ENCODE measurements around the gene IGDCC3. TPM values are rescaled to one million over a fixed set of nuclear protein-coding genes. Genes with fewer than 3 reads are reported as not detected.

IGDCC3 gene
- total RNA-seq, 1 experiment from 2014 or later: 0.32 TPM

GRCh38 chr15:65404186-65404872 is 26.5 kb upstream of the IGDCC3 start:
- BruUV-seq (replicated peaks): no TSS peak
- DNase-seq (ENCODE audit: low spot score): no peak
- ChIA-PET CTCF (no interaction called here), POLR2A (ENCODE audit: low non-redundant PET) (interaction anchor here (0.6 kb wide), 1 partner anchor 17 kb away, joined by 5 read pairs; no protein-coding TSS in a partner anchor)
- no peaks in the 10 kb centered on the region for H3K36me3 ChIP-seq (ENCODE audit: insufficient read depth, low read length, poor library complexity, severe bottlenecking)
- no peak overlapping the region for H3K27ac ChIP-seq (ENCODE audit: low read depth, low read length, poor library complexity, severe bottlenecking)
- H3K9me3 ChIP-seq (ENCODE audit: low read depth, low read length, poor library complexity, severe bottlenecking): no peaks in the 10 kb centered on the region
- H3K27me3 ChIP-seq (replicated peaks; ENCODE audit: insufficient read depth, low read depth, low read length, poor library complexity): no peaks in the 10 kb centered on the region
- intact Hi-C loops (cut with micrococcal nuclease; ENCODE audit: unreplicated experiment): loop anchor here (5.0 kb wide), 1 partner anchor 87 kb away; no protein-coding TSS in a partner anchor
- H3K4me3 ChIP-seq (ENCODE audit: low read depth, low read length, poor library complexity, severe bottlenecking): no peak overlapping the region
- H3K4me1 ChIP-seq (ENCODE audit: insufficient read depth, low read length, poor library complexity, severe bottlenecking): peaks cover 16% of the 10 kb centered on the region
- no peak for TF ChIP-seq CTCF (conservative IDR thresholded peaks at IDR 0.05; ENCODE audit: low read depth, low read length)
- no peak for TF ChIP-seq EZH2 (IDR thresholded peaks at IDR 0.05; ENCODE audit: borderline replicate concordance, low read depth, low read length, poor library complexity, severe bottlenecking)

- no TSS peak for BruUV-seq (replicated peaks)
- CTCF ChIA-PET: no interaction called here
Measured at GRCh38 chr15:65402961-65403360, 25.2 kb upstream of the IGDCC3 start.

GRCh38 chr15:65401611-65402240 is 23.9 kb upstream of the IGDCC3 start:
- peaks cover 6% of the 10 kb centered on the region for H3K4me1 ChIP-seq (ENCODE audit: insufficient read depth, low read length, poor library complexity, severe bottlenecking)
- no peak overlapping the region for H3K4me3 ChIP-seq (ENCODE audit: low read depth, low read length, poor library complexity, severe bottlenecking)
- no peaks in the 10 kb centered on the region for H3K36me3 ChIP-seq (ENCODE audit: insufficient read depth, low read length, poor library complexity, severe bottlenecking)
- CTCF ChIA-PET: interaction anchor here (0.6 to 0.7 kb wide), 7 partner anchors 9 to 245 kb away, joined by 3 to 13 read pairs (median 5); no protein-coding TSS in a partner anchor
- POLR2A ChIA-PET (ENCODE audit: low non-redundant PET): no interaction called here
- TF ChIP-seq EZH2 (IDR thresholded peaks at IDR 0.05; ENCODE audit: borderline replicate concordance, low read depth, low read length, poor library complexity, severe bottlenecking): no peak
- H3K9me3 ChIP-seq (ENCODE audit: low read depth, low read length, poor library complexity, severe bottlenecking): no peaks in the 10 kb centered on the region
- no peak for DNase-seq (ENCODE audit: low spot score)
- no TSS peak for BruUV-seq (replicated peaks)
- H3K27ac ChIP-seq (ENCODE audit: low read depth, low read length, poor library complexity, severe bottlenecking): no peak overlapping the region
- intact Hi-C loops (cut with micrococcal nuclease; ENCODE audit: unreplicated experiment): loop anchor here (5.0 kb wide), 1 partner anchor 84 kb away; no protein-coding TSS in a partner anchor
- no peaks in the 10 kb centered on the region for H3K27me3 ChIP-seq (replicated peaks; ENCODE audit: insufficient read depth, low read depth, low read length, poor library complexity)

More at GRCh38 chr15:65402961-65403360, 25.2 kb upstream of the IGDCC3 start:
- peaks cover 9% of the 10 kb centered on the region for H3K4me1 ChIP-seq (ENCODE audit: insufficient read depth, low read length, poor library complexity, severe bottlenecking)
- POLR2A ChIA-PET (ENCODE audit: low non-redundant PET): no interaction called here
- no peaks in the 10 kb centered on the region for H3K9me3 ChIP-seq (ENCODE audit: low read depth, low read length, poor library complexity, severe bottlenecking)
- H3K27ac ChIP-seq (ENCODE audit: low read depth, low read length, poor library complexity, severe bottlenecking): no peak overlapping the region
- no peak overlapping the region for H3K4me3 ChIP-seq (ENCODE audit: low read depth, low read length, poor library complexity, severe bottlenecking)
- H3K27me3 ChIP-seq (replicated peaks; ENCODE audit: insufficient read depth, low read depth, low read length, poor library complexity): no peaks in the 10 kb centered on the region
- no peaks in the 10 kb centered on the region for H3K36me3 ChIP-seq (ENCODE audit: insufficient read depth, low read length, poor library complexity, severe bottlenecking)
- TF ChIP-seq CTCF (conservative IDR thresholded peaks at IDR 0.05; ENCODE audit: low read depth, low read length) (no peak), EZH2 (IDR thresholded peaks at IDR 0.05; ENCODE audit: borderline replicate concordance, low read depth, low read length, poor library complexity, severe bottlenecking) (no peak)
- no peak for DNase-seq (ENCODE audit: low spot score)
- intact Hi-C loops (cut with micrococcal nuclease; ENCODE audit: unreplicated experiment): loop anchor here (5.0 kb wide), 1 partner anchor 86 kb away; no protein-coding TSS in a partner anchor

All from A673 (cell line).